ENCODE data around the gene PNMA8C.
"Not testable (repeated sequence)": the region's sequence is repeated elsewhere in the genome, so short reads cannot be mapped to it uniquely, and the experiment has no call there.

Gene PNMA8C

DNA sequence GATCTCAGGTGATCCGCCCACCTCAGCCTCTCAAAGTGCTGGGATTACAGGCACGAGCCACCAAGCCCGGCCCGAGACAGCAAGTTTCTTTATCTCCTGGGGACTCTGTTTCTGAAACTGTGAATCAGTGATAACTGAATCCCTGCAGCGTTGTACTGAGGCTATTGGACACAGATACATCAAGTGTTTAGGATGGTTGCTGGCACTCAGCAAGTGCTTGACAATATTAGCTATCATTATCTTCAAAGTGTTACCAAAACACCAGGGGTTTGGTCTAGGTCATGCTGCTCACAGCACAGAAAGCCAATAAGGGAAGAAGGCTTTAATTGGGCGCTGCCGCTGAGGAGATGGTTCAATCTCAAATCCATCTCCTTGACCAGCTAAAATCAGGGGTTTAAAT is 20.5 kb upstream of the PNMA8C start:
- no peak overlapping the region for H3K4me3 ChIP-seq (ENCODE audit: control insufficient read depth, low read depth, low read length)
- no peak for DNase-seq (ENCODE audit: low read depth)
- TF ChIP-seq, protein P1, sequence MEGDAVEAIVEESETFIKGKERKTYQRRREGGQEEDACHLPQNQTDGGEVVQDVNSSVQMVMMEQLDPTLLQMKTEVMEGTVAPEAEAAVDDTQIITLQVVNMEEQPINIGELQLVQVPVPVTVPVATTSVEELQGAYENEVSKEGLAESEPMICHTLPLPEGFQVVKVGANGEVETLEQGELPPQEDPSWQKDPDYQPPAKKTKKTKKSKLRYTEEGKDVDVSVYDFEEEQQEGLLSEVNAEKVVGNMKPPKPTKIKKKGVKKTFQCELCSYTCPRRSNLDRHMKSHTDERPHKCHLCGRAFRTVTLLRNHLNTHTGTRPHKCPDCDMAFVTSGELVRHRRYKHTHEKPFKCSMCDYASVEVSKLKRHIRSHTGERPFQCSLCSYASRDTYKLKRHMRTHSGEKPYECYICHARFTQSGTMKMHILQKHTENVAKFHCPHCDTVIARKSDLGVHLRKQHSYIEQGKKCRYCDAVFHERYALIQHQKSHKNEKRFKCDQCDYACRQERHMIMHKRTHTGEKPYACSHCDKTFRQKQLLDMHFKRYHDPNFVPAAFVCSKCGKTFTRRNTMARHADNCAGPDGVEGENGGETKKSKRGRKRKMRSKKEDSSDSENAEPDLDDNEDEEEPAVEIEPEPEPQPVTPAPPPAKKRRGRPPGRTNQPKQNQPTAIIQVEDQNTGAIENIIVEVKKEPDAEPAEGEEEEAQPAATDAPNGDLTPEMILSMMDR (conservative IDR thresholded peaks at IDR 0.05; ENCODE audit: control insufficient read depth, insufficient read depth, low read depth, low read length), result no peak

DNA sequence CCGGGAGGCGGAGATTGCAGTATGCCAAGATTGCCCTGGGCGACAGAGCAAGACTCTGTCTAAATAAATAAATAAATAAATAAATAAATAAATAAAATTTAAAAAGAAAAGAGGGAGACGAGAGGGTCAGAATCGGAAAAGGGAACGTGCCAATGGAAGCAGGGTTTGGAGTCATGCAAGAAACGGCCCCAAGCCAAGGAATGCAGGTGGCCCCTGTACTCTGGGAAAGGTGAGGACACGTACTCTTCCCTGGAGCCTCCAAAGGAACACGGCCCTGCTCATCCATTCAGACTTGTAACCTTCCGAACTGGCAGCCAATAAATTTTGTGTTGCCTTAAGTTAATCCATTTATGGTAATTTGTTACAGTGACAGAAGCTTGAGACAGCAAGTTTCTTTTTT is 19.9 kb upstream of the PNMA8C start:
- H3K4me3 ChIP-seq (ENCODE audit: control insufficient read depth, low read depth, low read length), result no peak overlapping the region
- TF ChIP-seq, protein P1 (conservative IDR thresholded peaks at IDR 0.05; ENCODE audit: control insufficient read depth, insufficient read depth, low read depth, low read length), result no peak
- no peak for DNase-seq (ENCODE audit: low read depth)

DNA sequence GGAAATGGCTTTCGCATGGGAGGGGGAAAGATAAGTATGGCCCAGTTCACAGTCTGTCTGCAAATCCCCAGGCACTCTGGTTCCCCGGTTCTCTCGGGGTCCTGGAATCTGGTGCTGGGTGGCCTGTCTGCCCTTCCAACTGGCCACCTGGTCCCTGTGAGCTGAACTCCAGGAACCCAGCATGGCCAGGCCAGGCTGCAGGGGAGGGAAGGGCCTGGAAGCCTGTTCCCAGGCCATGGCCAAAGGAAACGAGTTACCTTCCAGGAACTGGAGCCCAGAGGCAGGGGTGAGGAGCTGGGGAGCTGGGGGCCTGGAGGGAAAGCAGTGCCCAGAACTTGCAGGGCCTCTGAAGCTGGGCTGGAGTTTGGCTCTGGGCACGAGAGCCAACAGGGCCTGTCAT is 19.1 kb upstream of the PNMA8C start:
- DNase-seq (ENCODE audit: low read depth), result no peak
- TF ChIP-seq, protein P1 (conservative IDR thresholded peaks at IDR 0.05; ENCODE audit: control insufficient read depth, insufficient read depth, low read depth, low read length), result no peak
- H3K4me3 ChIP-seq (ENCODE audit: control insufficient read depth, low read depth, low read length), result no peak overlapping the region

DNA sequence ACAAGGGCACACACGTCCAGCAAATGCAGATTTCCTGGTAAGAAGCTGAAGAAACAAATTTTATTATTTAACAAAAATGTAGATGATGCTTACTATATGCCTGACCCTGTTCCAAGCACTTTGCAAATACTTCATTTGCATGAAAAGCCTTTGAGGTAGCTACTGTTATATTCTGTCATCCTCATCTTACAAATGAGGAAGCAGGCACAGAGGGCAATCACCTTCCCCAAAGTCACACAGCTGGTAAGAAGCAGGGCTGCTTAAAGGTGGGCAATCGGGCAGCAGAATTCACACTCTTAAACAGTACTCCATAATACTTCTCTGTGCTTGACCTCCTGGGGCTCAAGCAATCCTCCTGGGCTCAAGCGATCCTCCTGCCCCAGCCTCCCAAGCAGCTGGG is 18.3 kb upstream of the PNMA8C start:
- no peak for DNase-seq (ENCODE audit: low read depth)
- TF ChIP-seq, protein P1 (conservative IDR thresholded peaks at IDR 0.05; ENCODE audit: control insufficient read depth, insufficient read depth, low read depth, low read length), result no peak

DNA sequence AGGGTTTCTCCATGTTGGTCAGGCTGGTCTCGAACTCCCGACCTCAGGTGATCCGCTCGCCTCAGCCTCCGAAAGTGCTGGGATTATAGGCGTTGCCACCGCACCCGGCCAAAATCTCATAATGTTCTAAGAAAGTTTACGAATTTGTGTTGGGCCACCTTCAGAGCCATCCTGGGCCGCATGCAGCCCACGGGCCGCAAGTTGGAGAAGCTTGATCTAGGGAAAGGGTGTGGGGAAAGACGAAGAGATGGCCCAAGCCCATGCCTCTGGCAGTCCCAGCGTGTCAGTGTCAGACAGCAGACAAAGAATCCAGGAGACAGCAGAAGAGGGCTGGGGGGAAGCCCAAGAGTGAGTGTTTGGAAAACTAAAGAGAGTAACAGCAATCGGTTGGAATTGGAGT is 17.3 kb upstream of the PNMA8C start:
- TF ChIP-seq, protein P1 (conservative IDR thresholded peaks at IDR 0.05; ENCODE audit: control insufficient read depth, insufficient read depth, low read depth, low read length), result no peak
- DNase-seq (ENCODE audit: low read depth), result no peak
- no peak overlapping the region for H3K4me3 ChIP-seq (ENCODE audit: control insufficient read depth, low read depth, low read length)

More for the DNA sequence above, 18.3 kb upstream of the PNMA8C start:
- no peak overlapping the region for H3K4me3 ChIP-seq (ENCODE audit: control insufficient read depth, low read depth, low read length)

DNA sequence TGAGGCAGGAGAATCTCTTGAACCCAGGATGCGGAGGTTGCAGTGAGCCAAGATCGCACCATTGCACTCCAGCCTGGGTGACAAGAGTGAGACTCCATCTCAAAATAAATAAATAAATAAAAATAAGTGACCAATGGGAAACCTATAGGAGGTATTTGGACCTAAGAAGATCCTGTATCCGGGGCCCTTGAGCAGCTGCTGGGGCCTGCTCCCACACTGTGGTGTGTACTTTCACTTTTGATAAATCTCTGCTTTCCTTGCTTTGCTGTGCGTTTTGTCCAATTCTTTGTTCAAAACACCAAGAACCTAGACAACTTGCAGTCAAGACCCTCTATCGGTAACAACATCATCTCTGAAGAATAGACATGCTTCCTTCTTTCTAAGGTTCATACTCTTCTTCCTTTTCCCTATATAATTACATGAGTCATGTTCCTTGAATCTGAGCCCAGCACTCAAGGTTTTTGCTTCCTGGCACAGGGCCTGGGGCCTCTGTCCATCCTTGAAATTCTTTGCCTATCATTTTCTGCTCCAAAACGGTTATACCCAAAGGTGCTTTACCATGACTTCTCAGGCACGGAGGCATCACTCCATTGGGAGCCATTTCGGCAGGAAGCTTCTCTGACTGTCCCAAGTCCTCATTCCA is 14.2 kb upstream of the PNMA8C start:
- TF ChIP-seq, protein P1 (conservative IDR thresholded peaks at IDR 0.05; ENCODE audit: control insufficient read depth, insufficient read depth, low read depth, low read length), result no peak
- H3K4me3 ChIP-seq (ENCODE audit: control insufficient read depth, low read depth, low read length), result no peak overlapping the region
- DNase-seq (ENCODE audit: low read depth), result peak; percentile 78

DNA sequence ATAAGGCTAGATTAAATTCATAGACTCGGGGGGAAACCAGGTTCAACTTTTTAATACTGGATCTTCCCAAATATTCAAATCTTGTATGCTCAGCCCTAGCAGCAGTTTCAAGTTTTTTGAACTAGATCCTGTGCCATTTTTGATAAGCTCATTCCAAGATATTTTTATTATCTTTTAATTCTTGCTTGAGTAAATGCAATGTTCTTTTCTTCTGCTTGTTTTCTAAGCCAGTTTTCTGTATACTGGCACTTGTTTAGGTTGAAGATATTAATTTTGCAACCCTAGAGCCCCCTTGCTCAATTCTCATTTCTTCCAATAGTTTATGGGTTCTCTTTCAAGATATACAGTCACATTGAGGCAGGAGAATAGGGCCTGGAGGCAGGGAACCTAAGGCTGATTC is 13.1 kb upstream of the PNMA8C start:
- no peak overlapping the region for H3K4me3 ChIP-seq (ENCODE audit: control insufficient read depth, low read depth, low read length)
- DNase-seq (ENCODE audit: low read depth), result no peak

DNA sequence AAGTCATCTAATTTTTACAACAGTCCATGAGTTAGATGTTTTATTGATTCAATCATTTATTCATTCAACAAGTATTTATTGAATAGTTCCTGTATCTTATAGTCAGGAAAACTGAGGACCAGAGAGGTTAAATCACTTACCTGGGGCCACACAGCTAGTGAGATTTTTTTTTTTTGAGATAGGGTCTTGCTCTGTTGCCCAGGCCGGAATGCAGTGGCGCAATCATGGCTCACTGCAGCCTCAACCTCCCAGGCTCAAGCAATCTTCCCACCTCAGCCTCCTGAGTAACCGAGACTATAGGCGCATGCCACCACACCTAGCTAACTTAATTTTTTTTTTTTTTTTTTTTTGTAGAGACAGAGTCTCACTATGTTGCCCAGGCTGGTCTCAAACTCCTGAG is 7.0 kb upstream of the PNMA8C start:
- not testable (repeated sequence) for DNase-seq (ENCODE audit: low read depth); H3K4me3 ChIP-seq (ENCODE audit: control insufficient read depth, low read depth, low read length)

More for the DNA sequence above, 13.1 kb upstream of the PNMA8C start:
- TF ChIP-seq, protein P1 (conservative IDR thresholded peaks at IDR 0.05; ENCODE audit: control insufficient read depth, insufficient read depth, low read depth, low read length), result no peak
